A549 (cell line): Measurements from ENCODE around the gene ACOX1. TPM values are rescaled to one million over a fixed set of nuclear protein-coding genes. Genes with fewer than 3 reads are reported as not detected.
A peak's percentile ranks its signal among the peaks of the same experiment; 100 is the strongest.

Experiments
- ATAC-seq, 2 experiments: fragments of 200-7000 bp in 1 of 2; fragments of >200 bp in 1 of 2; cut with Nextera tagmentation in 1 of 2; cut with Tn5 transposase in 1 of 2; 3 replicates each; pipeline versions ENCODE4 v1.8.0 to v1.9.1; 2018 to 2020; ENCODE audit warnings: mild to moderate bottlenecking in 1 of 2, moderate library complexity in 1 of 2
- CTCF ChIA-PET: fragments of 300-600 bp; sonication (Branson Sonifier 250); formaldehyde crosslinking; extraction: SDS; loops from one replicate; lab custom pipeline; 2021; ENCODE audit warnings: antibody characterized with exemption, inconsistent platforms; lab: Yijun Ruan, JAX
- POLR2A ChIA-PET: fragments of 350-600 bp; formaldehyde crosslinking; extraction: SDS; loops from one replicate; lab custom pipeline; 2021; ENCODE audit warnings: antibody characterized with exemption, inconsistent platforms; lab: Yijun Ruan, JAX
- DNase-seq, 2 experiments: peaks; one replicate each; pipeline versions ENCODE4 v3.0.0 to v3.0.0-alpha.2; 2011 to 2016; ENCODE audit warnings: low read depth in 1 of 2, low spot score in 1 of 2
- FAIRE-seq: peaks from 2 replicates; lab custom pipeline; 2011; peaks lifted over from hg19 to GRCh38; lab: Jason Lieb, UNC
- H3K27ac ChIP-seq, 2 experiments: fragments of >200 bp; sonication (Bioruptor Twin); formaldehyde crosslinking; 3 replicates each; pipeline ENCODE4 v1.5.1; 2016 to 2017
- H3K4me1 ChIP-seq: fragments of >200 bp; sonication (Bioruptor Twin); formaldehyde crosslinking; 3 replicates; pipeline ENCODE4 v1.6.1; 2016
- H3K4me2 ChIP-seq: fragments of >200 bp; sonication (Bioruptor Twin); formaldehyde crosslinking; 3 replicates; pipeline ENCODE4 v1.6.1; 2016
- H3K4me3 ChIP-seq: fragments of >200 bp; sonication (Bioruptor Twin); formaldehyde crosslinking; 3 replicates; pipeline ENCODE4 v1.5.1; 2016
- H3K9me3 ChIP-seq: fragments of >200 bp; sonication (Bioruptor Twin); formaldehyde crosslinking; 3 replicates; pipeline ENCODE4 v1.6.1; 2016
- EHF ChIP-seq: fragments of 250-450 bp; sonication (Bioruptor Pico); IDR thresholded peaks from 2 replicates; pipeline ENCODE4 v1.5.0; 2020; ENCODE audit warnings: mild to moderate bottlenecking
- HOXB13 ChIP-seq: fragments of 250-450 bp; sonication (Bioruptor Pico); IDR thresholded peaks from 2 replicates; pipeline ENCODE4 v1.5.0; 2020; ENCODE audit warnings: low read depth, mild to moderate bottlenecking, moderate library complexity
- MAZ ChIP-seq: fragments of 150-350 bp; IDR thresholded peaks from 2 replicates; pipeline ENCODE4 v1.6.1; 2014; ENCODE audit warnings: antibody characterized with exemption, low read depth, low read length, borderline replicate concordance
- NFE2L2 ChIP-seq: fragments of 150-350 bp; conservative IDR thresholded peaks from 2 replicates; pipeline ENCODE4 v1.6.1; 2014; ENCODE audit warnings: low read length
- PHF8 ChIP-seq: fragments of 200-600 bp; sonication (generic); IDR thresholded peaks from 2 replicates; pipeline ENCODE4 v1.6.1; 2016; ENCODE audit warnings: low read depth, mild to moderate bottlenecking, antibody characterized with exemption, moderate library complexity, borderline replicate concordance
- POLR2A ChIP-seq: IDR thresholded peaks from 2 replicates; pipeline ENCODE4 v1.6.1; 2012; ENCODE audit warnings: mild to moderate bottlenecking, low read length
- RAD21 ChIP-seq, 2 experiments: fragments of >200 bp in 1 of 2; sonication (Bioruptor Twin) in 1 of 2; formaldehyde crosslinking in 1 of 2; IDR thresholded peaks in 1 of 2; conservative IDR thresholded peaks in 1 of 2; 2 replicates in 1 of 2; 3 replicates in 1 of 2; pipeline ENCODE4 v1.6.1; 2012 to 2018; ENCODE audit warnings: inconsistent platforms in 1 of 2
- SMC3 ChIP-seq: fragments of >200 bp; sonication (Bioruptor Twin); formaldehyde crosslinking; IDR thresholded peaks from 3 replicates; pipeline ENCODE4 v1.6.1; 2018; ENCODE audit warnings: inconsistent platforms
- WGBS: methylation state at CpG from one replicate; pipeline ENCODE4 v1.1.6; 2017; ENCODE audit errors: missing lambda C conversion rate; 5-methylcytosine and 5-hydroxymethylcytosine counted together
- polyA plus RNA-seq, 4 experiments: library from polyadenylated mRNA; depleted of rRNA in 3 of 4; stranded (reverse); fragments of >200 nt; fragmentation: RNase III in 1 of 4; extraction: RNeasy Plus Mini Kit Qiagen cat#74134 plus additional on column Dnase treatment in 1 of 4; gene quantifications; 2 replicates in 3 of 4; 3 replicates in 1 of 4; pipeline ENCODE4 v1.2.3, GENCODE V29; 2011 to 2017
- TF ChIP-seq, protein P1 (sequence below): IDR thresholded peaks from 2 replicates; pipeline ENCODE4 v1.6.1; 2012; ENCODE audit warnings: low read depth, borderline replicate concordance
- TF ChIP-seq, protein P2 (sequence below): fragments of >200 bp; sonication (Bioruptor Twin); formaldehyde crosslinking; IDR thresholded peaks from 3 replicates; pipeline ENCODE4 v1.5.1; 2016
- TF ChIP-seq, protein P3 (sequence below): fragments of 150-350 bp; IDR thresholded peaks from 2 replicates; pipeline ENCODE4 v1.6.1; 2014; ENCODE audit warnings: low read depth, mild to moderate bottlenecking, low read length
- TF ChIP-seq, protein P4 (sequence below): fragments of 250-450 bp; sonication (Bioruptor Pico); IDR thresholded peaks from 2 replicates; pipeline ENCODE4 v1.5.0; 2021; ENCODE audit warnings: mild to moderate bottlenecking, moderate library complexity, borderline replicate concordance

The ACOX1 gene
- polyA plus RNA-seq, 2 of the 4 experiments (the other 2 are of a cell fraction): 17.9 to 31.1 TPM

- CTCF ChIA-PET: interaction anchor here (0.9 to 24.2 kb wide), 14 partner anchors 7 to 390 kb away, joined by 3 to 408 read pairs (median 6); partner anchors contain the start of genes CDK3, EVPL and MRPL38
- FAIRE-seq (no peak), DNase-seq (no peak), ATAC-seq (no peak)
- Histone ChIP-seq H3K4me2 (no peak overlapping the region), H3K4me3 (no peak overlapping the region), H3K4me1 (no peaks in the 10 kb centered on the region)
- 92% methylated on average over 34 of the region's 39 CpGs for WGBS
- TF ChIP-seq MAZ (no peak), PHF8 (no peak), NFE2L2 (no peak), POLR2A (no peak), EHF (CRISPR knock-in tag) (no peak)
- TF ChIP-seq, protein P1, sequence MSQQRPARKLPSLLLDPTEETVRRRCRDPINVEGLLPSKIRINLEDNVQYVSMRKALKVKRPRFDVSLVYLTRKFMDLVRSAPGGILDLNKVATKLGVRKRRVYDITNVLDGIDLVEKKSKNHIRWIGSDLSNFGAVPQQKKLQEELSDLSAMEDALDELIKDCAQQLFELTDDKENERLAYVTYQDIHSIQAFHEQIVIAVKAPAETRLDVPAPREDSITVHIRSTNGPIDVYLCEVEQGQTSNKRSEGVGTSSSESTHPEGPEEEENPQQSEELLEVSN: no peak
- TF ChIP-seq, all 56 proteins: peak for 0
- Histone ChIP-seq H3K27ac (no peak overlapping the region), H3K9me3 (no peaks in the 10 kb centered on the region)
- POLR2A ChIA-PET: no interaction called here
These were observed 28.3 kb upstream of the ACOX1 start for GRCh38 chr17:76007131-76007849.

DNA sequence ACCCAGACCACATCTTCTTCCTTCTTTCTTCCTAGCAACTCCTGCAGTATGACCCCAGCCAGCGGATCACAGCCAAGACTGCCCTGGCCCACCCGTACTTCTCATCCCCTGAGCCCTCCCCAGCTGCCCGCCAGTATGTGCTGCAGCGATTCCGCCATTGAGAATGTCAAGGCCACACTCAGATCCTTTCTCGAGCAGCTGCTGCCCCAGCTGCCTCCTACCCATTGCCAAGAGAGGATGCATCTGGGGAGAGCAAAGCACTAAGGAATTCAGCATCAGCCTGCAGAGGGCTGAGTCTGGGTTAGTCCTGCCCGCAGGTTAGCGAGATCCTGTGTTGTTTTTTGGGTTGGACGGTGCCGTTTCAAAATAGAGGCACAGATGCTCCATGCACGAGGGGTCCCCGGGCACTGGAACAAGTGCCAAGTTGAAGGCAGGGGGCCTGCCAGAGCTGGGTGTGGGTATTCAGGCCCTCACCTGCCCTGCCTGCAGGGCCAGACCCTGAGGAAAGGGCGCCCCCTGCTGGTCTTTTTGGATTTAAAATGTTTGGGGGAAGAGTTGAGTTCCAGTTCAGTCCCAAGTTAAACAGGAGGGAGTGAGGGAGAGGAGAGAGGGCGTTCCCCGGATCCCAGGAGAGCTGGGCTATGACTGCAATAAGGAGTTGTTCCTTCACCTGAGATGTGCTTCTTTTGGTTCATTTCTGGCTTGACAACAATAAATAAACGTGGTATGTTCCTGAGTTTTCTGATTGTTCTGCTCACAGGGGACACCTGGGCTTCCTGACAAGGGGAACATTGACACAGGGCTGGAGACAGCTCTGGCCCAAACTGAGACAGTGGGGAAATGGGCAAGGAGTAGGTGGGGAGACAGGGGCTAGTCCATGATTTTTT, 26.5 kb upstream of the ACOX1 start:
- CTCF ChIA-PET: interaction anchor here (0.6 to 24.2 kb wide), 48 partner anchors 9 to 712 kb away, joined by 3 to 408 read pairs (median 4); partner anchors contain the start of genes EVPL, EXOC7, MRPL38 and SPHK1
- WGBS: 55% methylated on average over 16 of the region's 16 CpGs
- Histone ChIP-seq H3K4me3 (no peak overlapping the region), H3K4me1 (no peaks in the 10 kb centered on the region), H3K9me3 (no peaks in the 10 kb centered on the region), H3K4me2 (no peak overlapping the region), H3K27ac (no peak overlapping the region)
- peak; percentile 79 for FAIRE-seq
- ATAC-seq: peak; percentile 55 to 80; a peak in 5 of 6 replicates
- DNase-seq: peak; percentile 78 to 83
- POLR2A ChIA-PET: interaction anchor here (1.1 kb wide), 1 partner anchor 100 kb away, joined by 3 read pairs; no protein-coding TSS in a partner anchor
- TF ChIP-seq RAD21 (conservative IDR thresholded peaks at IDR 0.05 in 1 of 2, IDR thresholded peaks at IDR 0.05 in 1 of 2) (peak; percentile 81 to 88), SMC3 (peak; percentile 77)
- TF ChIP-seq, protein P2, sequence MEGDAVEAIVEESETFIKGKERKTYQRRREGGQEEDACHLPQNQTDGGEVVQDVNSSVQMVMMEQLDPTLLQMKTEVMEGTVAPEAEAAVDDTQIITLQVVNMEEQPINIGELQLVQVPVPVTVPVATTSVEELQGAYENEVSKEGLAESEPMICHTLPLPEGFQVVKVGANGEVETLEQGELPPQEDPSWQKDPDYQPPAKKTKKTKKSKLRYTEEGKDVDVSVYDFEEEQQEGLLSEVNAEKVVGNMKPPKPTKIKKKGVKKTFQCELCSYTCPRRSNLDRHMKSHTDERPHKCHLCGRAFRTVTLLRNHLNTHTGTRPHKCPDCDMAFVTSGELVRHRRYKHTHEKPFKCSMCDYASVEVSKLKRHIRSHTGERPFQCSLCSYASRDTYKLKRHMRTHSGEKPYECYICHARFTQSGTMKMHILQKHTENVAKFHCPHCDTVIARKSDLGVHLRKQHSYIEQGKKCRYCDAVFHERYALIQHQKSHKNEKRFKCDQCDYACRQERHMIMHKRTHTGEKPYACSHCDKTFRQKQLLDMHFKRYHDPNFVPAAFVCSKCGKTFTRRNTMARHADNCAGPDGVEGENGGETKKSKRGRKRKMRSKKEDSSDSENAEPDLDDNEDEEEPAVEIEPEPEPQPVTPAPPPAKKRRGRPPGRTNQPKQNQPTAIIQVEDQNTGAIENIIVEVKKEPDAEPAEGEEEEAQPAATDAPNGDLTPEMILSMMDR: peak; percentile 94
- TF ChIP-seq, protein P3, sequence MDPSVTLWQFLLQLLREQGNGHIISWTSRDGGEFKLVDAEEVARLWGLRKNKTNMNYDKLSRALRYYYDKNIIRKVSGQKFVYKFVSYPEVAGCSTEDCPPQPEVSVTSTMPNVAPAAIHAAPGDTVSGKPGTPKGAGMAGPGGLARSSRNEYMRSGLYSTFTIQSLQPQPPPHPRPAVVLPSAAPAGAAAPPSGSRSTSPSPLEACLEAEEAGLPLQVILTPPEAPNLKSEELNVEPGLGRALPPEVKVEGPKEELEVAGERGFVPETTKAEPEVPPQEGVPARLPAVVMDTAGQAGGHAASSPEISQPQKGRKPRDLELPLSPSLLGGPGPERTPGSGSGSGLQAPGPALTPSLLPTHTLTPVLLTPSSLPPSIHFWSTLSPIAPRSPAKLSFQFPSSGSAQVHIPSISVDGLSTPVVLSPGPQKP: no peak
- TF ChIP-seq, protein P4, sequence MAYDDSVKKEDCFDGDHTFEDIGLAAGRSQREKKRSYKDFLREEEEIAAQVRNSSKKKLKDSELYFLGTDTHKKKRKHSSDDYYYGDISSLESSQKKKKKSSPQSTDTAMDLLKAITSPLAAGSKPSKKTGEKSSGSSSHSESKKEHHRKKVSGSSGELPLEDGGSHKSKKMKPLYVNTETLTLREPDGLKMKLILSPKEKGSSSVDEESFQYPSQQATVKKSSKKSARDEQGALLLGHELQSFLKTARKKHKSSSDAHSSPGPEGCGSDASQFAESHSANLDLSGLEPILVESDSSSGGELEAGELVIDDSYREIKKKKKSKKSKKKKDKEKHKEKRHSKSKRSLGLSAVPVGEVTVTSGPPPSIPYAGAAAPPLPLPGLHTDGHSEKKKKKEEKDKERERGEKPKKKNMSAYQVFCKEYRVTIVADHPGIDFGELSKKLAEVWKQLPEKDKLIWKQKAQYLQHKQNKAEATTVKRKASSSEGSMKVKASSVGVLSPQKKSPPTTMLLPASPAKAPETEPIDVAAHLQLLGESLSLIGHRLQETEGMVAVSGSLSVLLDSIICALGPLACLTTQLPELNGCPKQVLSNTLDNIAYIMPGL (CRISPR knock-in tag): no peak

GRCh38 chr17:76004750-76005262, 25.8 kb upstream of the ACOX1 start:
- H3K4me3 ChIP-seq: no peak overlapping the region
- 63% methylated on average over 8 of the region's 8 CpGs for WGBS
- CTCF ChIA-PET: interaction anchor here (0.6 to 24.2 kb wide), 40 partner anchors 9 to 380 kb away, joined by 3 to 408 read pairs (median 4); partner anchors contain the start of genes EVPL, EXOC7, MRPL38 and SPHK1
- POLR2A ChIA-PET: interaction anchor here (0.7 to 1.1 kb wide), 2 partner anchors 99 to 137 kb away, joined by 3 to 4 read pairs; no protein-coding TSS in a partner anchor
- 0 out of 6 replicates have a peak overlapping the region, but pooled peaks of 1 of the 2 experiments have one; percentile 12 for H3K27ac ChIP-seq
- TF ChIP-seq EHF (CRISPR knock-in tag) (no peak), HOXB13 (CRISPR knock-in tag) (no peak), PHF8 (no peak)
- TF ChIP-seq, protein P1: no peak
- DNase-seq (no peak), FAIRE-seq (no peak), ATAC-seq (no peak)
- H3K9me3 ChIP-seq: no peaks in the 10 kb centered on the region
- H3K4me1 ChIP-seq: peaks cover 3% of the 10 kb centered on the region; the same call in 1 of the 3 replicates
- H3K4me2 ChIP-seq: no peak overlapping the region
